CD4-positive, alpha-beta T cell treated with Interleukin-15 for 4 hours (primary cell): ENCODE data around the gene RPL32.

ENCODE experiments used
- DNase-seq: peaks from one replicate; pipeline ENCODE4 v3.0.0-alpha.2; 2020; ENCODE audit warnings: low spot score

RPL32 gene

DNA sequence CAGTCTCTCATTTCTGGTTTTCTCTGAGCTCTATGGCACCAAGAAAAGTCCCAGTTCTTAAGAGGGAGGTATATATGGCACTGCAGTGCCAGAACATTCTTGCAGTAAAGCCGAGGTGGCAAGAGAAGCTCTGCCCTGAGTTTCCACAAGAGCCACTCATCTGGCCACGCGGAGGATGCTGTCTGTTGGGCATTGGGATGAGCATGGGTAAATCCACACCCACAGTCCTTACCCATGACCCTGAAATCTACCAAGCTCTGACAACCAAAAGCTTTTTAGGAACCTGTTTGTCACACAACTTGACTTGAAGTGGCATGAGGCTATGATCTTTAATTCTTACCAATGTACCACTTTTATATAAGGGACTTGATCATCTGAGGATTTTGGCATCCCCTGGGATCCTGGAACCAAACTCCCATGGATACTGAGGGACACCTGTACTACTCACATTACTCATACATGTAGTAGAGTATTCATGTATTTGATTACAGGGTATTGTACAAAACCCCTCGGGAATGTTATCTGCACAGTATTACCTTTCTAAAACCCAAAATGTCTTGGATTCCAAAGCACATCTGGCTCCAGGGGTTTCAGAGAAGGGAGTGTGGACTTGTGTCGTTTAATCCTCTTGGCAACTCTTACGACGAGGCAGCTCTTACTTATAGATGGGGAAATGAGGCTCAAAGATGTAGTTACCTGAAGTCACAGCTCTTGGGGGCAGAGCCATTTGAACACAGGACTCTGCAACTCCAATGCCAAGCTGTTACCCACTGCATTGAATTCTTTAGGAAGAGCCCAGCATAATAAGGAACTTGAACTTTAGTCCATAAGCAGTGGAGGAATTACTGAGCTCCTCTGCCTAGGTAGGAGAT, 8.8 kb downstream of the RPL32 start:
- DNase-seq, result no peak

DNA sequence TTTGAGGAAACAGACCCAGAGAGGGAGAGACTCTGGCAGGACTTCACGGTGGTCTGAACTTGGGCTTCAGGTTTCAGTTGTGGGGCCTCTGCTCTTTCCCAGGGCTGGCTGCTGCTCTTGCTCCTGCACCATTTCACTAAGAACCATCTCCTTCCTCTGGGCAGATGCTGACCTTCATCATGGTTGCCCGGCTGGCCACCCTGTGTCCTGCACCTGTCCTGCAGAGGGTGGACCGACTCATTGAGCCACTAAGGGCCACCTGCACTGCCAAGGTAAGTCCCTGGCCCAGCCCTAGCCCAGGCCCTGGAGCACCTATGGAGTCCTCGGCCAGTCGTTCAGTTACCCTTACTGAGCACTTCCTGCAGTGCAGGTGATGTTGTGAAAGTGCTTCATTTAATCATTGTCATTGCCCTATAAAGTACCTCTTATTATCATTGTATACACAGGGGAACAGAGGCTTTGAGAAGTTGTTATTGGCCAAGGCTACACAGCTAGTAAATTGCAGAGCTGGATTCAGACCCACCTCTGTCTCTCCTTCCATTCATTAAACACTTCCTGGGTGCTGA, 10.0 kb downstream of the RPL32 start:
- no peak for DNase-seq

DNA sequence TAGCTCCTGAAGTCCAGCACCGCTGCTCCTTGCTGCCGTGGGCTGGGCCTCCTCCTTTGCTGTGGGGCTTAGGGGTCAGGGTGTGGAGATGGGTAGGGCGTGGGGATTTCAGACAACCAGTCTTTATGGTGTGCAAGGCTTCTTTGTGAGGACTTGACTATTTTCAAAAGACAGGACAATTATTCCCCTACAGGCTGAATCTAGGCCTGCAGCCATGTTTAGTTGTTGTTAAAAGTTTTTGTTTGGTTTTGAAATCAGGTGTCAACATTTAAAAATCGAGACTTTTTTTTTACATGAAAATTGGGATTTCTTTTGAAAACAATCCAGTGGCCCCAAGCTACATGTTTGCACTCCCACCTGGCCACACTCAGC, 10.6 kb downstream of the RPL32 start:
- no peak for DNase-seq

DNA sequence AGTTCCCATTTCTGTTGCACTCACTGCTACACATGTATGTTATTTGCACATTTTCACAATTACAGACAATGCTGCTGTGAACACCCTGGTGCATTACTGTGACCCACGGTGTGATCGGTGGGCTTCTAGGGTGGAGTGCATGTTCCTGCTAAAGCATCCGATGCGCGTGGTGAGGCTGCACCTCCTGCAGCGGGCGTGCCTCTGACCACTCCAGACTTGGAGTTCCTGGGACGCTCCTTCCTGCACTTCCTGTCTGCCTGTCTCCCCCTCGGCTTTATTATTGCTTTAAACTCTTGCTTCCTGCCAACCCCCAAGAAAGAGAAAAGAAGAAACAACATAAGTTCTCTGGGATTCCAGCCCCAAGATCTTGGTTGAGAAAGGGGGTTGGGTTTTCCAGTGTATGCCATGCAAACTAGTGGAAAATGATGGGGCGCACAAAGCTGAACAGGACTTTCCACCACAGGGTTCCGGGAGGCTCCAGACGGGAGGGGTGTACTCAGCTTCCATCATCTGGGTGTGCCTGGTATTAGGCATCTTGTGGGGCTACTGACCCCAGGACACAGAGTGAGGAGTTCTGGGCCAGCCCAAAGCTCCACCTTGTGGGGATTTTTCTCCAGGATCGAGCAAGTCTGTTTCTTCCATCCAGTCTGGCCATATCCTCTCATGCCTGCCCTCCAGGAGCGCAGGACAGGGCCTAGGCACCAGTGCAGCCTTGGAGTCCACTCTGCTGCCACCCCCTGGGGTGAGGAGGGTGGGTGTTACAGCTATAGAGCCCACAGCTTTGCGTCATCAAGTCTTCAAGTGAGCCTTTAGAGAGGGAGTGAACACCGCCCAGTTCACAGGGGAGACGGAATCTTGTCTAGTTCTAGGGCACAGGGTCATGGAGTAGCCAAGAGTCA, 11.2 kb downstream of the RPL32 start:
- no peak for DNase-seq

DNA sequence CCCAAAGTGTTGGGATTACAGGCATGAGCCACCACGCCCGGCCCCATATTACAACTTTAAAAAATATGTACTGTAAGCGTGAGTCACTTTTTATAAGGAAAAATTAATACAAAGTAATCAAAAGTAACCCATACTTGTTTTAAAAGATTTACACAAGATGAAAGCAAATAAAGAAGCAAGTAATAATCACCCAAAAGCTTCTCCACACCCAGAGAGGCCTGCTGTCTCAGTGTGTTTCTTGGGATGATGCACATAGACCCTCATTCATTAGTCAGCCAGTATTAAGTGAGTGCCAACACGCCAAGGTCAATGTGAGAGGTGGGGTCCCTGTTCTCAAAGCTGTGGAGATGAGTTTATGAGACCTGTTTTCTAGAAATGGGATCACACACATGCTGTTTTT, 12.0 kb downstream of the RPL32 start:
- no peak for DNase-seq

DNA sequence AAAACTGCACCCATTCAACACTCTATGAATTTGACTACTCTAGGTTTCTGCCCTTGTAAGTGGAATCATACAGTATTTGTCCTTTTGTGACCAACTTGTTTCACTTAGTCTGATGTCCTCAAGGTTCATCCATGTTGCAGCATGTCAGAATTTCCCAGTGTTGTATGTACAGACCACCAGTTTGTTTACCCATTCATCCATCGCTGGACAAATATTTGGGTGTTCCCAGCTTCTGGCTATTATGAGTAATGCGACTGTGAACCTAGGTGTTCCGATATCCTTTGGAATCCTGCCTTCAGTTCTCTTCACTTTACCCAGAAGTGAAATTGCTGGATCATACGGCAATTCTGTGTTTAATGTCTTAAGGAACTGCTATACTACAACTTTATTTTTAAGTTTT, 12.6 kb downstream of the RPL32 start:
- DNase-seq, result no peak

DNA sequence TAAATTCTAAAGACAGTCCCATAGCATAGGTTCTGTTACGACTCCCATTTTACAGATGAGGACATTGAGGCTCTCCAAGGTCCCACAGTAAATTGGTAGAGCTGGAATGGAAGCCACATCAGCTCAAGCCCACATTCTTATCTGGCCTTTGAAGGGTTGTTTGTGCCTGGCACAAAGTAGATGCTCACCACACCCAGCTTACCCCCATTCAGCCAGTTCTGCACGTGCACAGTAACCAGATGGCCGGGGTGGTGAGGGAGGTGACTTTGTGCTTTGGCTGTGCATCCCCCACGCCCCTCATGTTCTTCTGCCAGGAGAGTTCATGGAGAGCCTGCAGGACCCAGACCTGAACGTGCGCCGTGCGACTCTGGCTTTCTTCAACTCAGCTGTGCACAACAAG, 16.2 kb downstream of the RPL32 start:
- no peak for DNase-seq

DNA sequence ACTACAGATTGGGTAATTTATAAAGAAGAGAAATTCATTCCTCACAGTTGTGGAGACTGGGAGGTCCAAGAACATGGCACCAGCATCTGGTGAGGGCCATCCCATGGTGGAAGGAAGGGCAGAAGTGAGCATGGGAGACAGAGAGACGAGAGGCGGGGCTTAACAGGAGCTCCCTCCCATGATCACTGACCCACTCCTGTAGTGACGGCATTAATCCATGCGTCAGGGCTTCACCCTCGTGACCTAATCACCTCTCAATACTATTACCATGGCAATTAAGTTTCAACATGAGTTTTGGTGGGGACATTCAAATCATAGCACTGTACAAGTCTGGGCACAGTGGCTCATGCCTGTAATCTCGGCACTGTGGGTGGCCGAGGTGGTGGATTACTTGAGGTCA, 17.1 kb downstream of the RPL32 start:
- DNase-seq, result no peak

DNA sequence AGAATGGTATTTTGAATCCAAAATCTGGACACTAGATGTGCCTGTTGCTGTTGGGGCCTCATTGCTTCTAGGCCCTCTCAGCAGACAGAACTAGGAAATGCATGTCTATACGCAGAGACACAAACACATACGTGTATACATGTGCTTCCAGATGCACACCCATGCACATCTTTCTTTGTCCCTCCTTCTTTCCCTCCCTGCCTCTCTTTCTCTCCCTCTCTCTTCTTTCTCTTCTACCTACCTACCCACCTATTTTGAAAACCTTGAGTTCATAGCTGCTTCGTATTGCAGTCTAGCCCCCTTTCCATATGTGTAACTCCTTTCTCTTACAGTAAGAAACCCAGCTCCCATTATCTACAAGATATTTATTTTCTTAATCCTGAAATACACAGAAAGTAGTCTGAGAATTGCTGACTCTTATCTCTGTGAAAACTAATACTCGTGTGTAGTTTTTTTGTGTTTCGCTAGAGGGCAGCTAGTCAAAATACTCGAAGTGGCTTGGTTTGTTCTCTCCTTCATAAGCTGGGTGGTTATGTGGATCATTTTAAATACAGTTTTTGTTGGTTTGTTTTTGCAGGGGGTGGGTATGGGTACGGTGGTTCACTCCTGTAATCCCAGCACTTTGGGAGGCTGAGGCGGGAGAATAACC, 18.5 kb downstream of the RPL32 start:
- DNase-seq, result no peak

DNA sequence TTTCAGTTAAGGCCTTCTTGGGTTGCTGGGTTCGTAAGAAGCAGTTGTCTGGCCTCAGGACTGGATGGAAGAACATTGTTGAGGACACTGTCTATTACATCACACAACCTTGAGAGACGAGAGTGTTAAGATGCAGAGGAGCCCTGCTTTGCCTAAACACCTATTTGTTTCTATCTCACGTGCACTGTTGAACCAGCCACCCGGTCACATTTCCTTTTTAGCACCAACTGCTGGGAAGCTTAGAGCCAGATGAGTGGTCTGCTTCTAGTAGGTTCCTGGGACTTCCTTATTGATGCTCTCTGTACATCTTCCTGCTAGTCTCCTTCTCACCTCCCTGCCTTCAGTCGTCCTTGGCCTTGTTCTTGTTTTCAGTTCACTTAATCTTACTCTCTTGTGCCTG, 22.6 kb downstream of the RPL32 start:
- DNase-seq, result no peak

DNA sequence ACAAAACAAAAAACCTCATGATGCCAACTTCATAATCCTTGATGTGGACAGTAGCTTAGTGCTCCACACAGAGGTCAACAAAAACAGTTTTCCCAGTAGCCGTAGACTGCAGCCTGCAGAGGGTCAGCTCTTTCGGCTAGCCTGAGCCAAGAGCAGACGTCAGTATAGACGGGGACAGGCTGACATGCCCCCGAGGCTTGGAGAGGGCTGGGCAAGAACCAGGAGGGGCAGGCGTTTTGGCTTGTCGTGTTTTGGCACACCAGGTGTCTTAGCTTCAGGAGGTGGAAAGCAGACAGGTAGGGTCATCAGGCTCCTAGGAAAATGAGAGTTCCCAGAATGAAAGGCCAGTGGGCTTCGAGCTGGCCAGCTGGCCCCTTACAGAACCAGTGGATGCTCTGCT, 23.1 kb downstream of the RPL32 start:
- no peak for DNase-seq

DNA sequence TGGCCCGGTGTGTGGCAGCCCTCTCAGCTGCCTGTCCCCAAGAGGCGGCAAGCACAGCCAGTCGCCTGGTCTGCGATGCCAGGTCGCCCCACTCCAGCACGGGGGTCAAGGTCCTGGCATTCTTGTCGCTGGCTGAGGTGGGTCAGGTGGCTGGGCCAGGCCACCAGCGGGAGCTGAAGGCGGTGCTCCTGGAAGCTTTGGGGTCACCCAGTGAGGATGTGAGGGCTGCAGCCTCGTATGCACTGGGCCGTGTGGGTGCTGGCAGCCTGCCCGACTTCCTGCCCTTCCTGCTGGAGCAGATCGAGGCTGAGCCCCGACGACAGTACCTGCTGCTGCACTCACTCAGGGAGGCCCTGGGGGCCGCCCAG, 24.0 kb downstream of the RPL32 start:
- no peak for DNase-seq

DNA sequence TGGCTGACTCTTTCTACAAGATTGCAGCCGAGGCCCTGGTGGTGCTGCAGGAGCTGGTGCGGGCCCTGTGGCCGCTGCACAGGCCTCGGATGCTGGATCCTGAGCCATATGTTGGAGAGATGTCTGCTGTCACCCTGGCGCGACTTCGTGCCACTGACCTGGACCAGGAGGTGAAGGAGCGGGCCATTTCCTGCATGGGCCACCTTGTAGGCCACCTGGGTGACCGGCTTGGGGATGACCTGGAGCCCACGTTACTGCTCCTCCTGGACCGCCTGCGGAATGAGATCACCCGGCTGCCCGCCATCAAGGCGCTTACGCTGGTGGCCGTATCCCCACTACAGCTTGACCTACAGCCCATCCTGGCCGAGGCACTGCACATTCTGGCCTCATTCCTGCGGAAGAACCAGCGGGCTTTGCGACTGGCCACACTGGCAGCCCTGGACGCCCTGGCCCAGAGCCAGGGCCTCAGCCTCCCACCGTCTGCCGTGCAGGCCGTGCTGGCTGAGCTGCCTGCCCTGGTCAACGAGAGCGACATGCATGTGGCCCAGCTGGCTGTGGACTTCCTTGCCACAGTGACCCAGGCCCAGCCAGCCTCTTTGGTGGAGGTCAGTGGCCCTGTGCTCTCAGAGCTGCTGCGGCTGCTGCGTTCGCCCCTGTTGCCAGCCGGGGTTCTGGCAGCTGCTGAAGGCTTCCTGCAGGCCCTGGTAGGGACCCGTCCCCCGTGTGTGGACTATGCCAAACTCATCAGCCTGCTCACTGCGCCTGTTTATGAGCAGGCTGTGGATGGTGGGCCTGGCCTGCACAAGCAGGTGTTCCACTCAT, 24.6 kb downstream of the RPL32 start:
- no peak for DNase-seq

DNA sequence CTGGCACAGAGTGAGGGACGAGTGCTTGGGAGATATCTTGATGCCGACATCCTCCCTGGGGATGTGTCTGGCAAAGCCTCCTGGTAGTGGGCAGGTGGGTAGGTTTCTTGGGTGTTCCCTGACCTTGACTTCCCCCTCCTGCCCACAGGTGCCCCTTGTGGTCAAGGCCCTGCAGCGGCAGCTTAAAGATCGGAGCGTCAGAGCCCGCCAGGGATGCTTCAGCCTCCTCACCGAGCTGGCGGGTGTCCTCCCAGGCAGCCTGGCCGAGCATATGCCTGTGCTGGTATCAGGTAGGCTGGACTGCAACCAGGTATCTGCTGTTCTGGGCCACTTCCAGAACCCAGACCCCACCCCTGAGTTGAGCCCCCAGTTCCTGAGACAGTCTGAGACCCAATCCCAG, 25.6 kb downstream of the RPL32 start:
- no peak for DNase-seq

DNA sequence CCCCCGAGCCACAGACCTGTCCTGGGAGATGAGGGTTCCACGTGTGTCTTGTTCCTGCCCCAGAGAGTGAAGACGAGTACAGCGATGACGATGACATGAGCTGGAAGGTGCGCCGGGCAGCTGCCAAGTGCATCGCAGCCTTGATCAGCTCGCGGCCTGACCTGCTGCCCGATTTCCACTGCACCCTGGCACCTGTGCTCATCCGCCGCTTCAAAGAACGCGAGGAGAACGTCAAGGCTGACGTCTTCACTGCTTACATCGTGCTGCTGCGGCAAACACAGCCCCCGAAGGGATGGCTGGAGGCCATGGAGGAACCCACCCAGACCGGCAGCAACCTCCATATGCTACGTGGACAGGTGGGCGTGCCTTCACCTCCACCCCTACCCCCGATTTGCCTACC, 26.3 kb downstream of the RPL32 start:
- DNase-seq, result no peak

DNA sequence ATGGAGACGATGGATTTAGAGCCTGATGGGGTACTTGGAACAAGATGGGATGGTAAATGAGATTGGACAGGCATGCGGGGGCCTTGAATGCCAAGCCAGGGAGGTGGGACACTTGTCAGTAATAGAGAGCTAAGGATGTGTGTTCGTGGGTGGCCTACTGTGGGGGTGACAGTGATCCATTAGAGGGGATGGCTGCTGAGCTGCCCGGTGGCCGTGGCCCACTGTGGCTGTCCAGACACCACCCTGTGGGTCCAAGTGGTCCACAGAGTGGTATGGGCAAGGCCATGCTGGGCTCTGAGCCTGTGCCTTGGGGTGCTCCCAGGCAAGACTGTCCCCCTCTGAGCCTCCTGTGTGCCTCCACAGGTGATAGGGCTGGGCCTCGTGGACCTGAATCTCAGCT, 27.4 kb downstream of the RPL32 start:
- DNase-seq, result no peak

DNA sequence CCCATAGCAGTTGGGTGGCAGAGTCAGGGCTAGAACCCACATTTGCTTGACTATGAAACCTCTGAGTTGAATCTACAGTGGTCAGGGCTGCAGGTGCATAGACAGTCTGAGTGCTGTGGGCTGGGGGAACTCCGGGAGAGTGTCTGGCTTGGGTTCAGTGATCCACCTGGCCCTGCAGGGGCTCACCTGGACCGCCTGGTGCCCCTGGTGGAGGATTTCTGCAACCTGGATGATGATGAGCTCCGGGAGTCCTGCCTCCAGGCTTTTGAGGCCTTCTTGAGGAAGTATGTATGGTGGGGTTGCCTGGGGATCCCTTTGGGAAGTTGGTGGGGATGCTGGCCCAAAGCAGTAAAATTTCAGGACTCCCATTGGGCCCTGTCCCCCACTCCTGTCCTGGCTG, 28.6 kb downstream of the RPL32 start:
- no peak for DNase-seq

DNA sequence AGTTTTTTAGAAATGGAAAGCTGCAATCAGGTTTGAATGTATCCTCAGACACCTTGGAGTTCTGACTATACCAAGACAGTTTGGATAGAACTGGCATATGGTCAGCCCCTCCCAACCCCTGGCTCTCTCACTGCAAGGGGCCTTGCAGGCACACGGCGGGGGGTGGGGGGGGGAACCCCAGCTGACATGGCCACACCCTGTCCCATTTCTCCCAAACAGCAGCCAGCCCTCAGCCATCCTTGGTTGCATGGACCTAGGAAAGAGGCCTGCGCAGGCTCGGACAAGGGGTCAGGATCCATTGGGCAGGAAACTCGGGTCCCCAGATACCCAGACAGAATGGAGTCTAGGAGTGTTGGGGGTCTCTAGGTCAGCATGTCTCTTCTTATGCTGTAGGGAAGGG, 30.4 kb downstream of the RPL32 start:
- DNase-seq, result no peak

DNA sequence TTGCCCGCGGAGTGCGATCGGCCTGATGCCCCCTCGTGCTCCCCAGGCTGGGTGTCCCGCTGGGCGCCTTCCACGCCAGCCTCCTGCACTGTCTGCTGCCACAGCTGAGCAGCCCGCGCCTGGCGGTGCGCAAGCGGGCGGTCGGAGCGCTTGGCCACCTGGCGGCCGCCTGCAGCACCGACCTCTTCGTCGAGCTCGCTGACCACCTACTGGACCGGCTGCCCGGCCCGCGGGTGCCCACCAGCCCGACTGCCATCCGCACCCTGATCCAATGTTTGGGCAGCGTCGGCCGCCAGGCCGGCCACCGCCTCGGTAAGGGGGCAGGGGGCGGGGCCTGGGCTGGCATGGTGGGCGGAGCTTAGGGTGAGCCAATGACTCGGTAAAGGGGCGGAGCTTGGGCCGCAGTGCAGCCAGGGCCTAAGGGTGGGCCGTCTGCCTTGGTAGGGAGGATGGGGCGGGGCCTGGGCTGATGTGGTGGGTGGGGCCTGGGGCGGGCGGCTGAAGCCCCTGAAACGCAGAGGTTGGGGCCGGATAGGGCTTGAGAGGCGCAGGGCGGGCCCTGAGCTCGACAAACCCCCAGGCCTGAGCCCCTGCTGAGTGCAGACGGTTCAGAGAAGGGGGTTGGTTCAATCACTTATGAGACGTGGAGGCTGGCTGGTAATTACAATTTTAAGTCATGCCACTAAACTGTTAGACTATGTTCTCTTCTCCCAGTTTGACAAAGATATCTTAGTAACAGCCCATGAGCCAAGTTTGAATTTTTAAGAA, 31.2 kb downstream of the RPL32 start:
- DNase-seq, result peak; percentile 92

DNA sequence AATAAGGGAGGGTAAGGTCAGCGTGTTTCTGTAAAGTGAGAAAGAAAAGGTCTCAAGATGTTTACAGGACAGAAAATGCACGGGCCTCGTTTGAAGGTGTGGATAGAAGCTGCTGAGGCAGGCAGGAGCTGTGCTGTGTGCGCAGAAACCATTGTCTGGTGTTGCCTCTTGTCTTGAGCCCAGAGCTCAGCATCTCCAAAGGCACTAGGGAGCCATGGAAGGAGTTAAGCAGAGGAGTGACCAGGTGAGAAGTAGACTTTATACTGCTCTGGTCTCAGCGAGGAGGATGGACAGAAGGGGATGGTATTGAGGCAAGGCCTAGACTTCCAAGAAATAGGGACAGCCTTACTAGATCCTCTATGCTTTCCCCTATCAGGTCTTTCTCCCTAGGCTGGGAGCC, 31.9 kb downstream of the RPL32 start:
- no peak for DNase-seq

DNA sequence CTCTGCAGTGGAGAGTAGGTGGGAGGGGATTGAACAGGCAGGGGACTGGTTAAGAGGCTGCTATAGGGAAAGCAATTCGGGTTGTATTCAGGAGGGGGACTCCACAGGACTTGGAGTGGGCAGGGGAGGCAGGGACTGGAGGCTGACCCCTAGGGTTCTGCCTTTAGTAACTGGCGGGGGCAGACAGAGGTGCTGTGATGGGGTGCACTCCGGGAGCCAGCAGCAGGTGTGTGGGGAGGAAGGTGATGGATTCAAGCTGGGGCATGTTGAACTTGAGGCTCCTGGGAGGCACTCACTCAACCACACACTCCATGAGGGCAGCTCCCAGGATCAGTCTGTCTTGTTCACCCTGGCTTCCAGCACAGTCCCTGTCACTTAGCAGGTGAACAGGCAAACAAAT, 32.4 kb downstream of the RPL32 start:
- DNase-seq, result no peak
